IPS-NIHi11 (cell line): Measurements from ENCODE around the gene FAIM2.
A peak's percentile ranks its signal among the peaks of the same experiment; 100 is the strongest.

Experiments
- DNase-seq: peaks from one replicate; pipeline ENCODE4 v3.0.0; 2012; ENCODE audit warnings: mixed read lengths, low spot score

The FAIM2 gene

DNA sequence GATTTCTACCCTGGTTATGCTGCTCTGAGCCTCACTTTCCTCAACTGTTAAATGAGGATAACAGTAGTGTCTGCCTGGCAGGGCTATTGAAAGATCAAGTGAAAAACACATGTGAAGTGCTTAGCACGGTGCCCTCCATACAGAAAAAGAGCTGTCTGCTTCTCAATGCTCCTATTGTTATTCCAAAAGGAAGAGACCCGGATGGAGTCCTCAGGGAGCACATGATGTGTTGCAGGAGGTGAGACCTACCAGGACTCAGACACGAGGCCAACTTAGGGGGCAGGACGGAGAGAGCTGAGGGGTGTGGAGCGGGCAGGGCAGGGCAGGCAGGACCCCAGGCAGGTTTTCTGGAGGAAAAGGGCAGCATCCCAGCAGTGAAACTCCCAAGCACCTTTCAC lies 8.9 kb downstream of the FAIM2 start:
- DNase-seq = no peak

DNA sequence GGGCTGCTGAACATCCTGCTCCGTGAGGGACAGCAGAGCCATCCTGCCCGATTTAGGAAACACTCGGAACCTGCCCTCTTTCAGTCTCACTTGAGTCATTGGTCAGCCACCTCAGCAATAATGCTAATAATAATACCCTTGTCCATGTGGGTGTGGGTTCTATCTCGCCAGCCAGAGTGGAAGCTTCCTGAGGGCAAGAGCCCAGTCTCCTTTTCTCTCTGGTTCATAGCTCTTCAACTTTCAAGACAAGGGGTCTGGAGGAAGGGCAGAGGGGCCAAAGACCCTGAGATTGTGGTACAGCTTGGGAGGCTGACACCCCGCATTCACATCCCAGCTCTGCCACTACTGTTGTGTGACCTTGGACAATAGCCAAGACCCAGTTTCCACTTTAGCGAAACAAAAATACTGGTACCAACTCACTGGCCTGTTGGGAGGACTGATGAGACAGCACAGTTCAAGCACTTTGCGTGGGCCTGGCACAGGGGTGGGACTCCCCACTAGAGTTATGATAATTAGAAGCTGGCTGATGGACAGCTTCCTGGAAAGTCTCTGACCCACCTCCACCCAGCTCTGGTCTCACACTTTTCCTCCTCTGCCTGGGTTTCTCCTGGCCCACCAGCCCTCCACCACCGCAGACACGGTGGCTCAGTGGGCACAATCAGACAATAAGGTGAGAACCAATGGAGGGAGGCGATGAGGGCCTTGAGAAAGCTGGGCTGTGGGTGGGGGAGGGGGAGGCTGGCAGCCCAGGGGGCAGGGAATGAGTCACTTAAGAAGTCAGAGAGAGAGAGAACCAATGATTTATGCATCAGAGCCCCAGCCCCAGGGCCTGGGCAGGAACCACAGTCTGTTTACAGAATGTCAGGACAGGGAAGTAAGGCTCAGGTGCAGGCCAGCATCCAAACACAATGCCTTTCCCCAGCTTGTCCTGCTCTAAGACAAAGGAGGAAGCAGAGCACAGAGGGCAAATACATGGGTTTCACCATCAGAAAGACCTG lies 9.6 kb downstream of the FAIM2 start:
- DNase-seq = peak; percentile 54

GRCh38 chr12:49892732-49893317 lies 10.9 kb downstream of the FAIM2 start:
- DNase-seq = no peak

DNA sequence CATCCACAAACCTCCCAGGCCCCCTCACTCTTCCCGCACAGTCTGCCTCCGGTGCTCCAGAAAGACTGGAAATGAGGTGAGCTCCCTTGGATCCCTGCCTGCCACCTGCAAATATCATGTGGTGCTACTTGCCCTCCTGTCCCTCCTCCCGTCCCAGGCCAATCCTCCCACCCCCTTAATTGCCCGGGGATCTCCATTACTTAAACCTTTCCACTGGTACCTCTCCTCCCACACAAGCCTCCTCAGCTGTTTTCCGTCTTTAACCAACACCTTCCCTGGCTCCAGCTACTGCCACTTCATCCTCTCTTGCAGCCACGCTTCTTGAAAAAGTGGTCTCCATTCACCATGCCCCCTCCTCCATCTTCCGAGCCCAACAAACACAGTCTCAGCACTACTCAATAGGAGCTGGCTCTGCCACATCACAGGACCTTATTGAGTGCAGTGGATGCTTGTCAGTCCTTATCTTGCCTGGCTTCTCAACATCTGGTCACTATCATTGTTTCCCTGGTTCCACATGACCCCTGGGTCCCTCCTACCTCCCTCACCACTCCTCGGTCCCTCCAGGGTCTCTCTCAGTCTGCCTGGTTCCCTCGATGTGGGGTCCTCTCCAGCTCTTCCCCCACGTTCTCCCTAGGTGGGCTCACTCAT lies 11.5 kb downstream of the FAIM2 start:
- no peak for DNase-seq

GRCh38 chr12:49891476-49891875 lies 12.2 kb downstream of the FAIM2 start:
- no peak for DNase-seq

GRCh38 chr12:49891012-49891411 lies 12.7 kb downstream of the FAIM2 start:
- no peak for DNase-seq

- DNase-seq = no peak
Observed at GRCh38 chr12:49890096-49890461, 13.6 kb downstream of the FAIM2 start.

- no peak for DNase-seq
Observed at GRCh38 chr12:49889361-49890095, 14.2 kb downstream of the FAIM2 start.

DNA sequence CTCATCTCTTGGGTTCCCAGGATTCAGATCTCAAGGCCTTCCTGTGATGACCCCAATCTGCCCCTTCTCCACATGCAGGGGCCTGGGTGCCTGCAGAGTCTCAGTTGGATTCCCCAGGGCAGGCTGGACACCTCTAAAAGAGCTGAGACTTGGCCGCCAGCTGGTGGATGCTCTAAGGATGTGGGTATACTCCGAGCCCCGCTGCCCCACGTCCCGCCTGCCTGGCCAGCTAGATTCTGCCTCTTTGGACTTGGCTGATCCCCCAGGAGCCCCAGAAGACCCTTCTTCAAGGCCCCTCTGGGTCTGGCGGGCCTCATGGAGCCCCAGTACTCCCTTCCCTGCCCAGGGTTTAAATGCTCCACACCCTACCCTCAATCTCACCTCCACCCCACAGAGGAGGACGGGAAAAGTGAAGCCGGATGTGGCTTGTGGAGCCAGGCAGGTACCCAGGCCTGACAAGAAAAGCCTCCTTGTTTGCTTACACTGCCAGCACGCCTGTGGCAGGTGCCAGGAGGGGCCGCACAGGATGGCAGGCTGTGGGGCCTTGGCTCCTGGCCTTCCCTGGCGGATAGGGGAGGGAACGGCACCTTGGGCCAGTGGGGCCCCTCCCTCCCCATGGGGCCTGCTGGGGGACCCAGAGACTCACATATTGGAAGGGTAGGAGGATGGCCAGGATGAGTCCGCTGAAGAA lies 15.1 kb downstream of the FAIM2 start:
- no peak for DNase-seq

DNA sequence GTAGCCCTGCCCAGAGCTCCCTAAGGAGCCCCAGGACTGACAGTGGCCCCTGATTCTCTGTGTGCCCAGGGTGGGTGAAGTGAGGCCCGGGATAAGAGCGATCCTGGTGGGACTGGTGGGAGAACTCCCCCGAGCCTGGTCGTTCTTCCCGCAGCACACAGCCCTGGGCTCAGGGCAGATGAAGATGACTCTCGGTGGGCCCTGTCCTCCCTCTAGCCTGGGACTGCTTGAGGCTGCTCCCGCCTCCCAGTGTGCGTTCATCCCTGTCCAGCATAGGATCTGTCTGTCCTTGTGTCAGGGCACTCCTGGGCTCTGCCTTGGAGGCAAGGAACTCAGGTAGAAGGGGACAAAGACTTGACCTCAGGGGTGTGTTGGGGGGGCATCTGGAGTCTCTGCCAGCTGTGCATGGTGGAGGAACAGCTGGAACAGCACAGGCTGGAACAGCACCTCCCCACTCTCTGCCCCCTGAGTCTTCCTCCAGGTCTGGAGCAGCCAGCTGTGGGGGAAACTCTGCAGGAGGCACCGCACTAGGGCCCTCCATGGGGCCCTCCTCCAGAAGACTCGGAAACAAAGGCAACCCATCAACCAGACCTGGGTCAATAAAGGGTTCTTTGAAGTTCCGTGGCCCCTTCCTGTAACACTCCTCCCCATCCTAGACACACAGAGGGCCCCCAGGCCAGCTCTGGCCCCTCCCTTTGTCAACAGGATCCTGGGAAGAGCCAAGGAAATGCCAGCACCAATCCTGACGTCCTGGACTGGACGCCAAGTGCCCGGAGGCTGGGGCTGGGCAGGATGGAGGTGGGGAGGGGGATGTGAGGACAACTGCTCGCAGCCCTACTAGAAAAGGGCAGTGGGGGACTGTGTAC lies 15.9 kb downstream of the FAIM2 start:
- no peak for DNase-seq

GRCh38 chr12:49887091-49887490 lies 16.6 kb downstream of the FAIM2 start:
- no peak for DNase-seq

DNA sequence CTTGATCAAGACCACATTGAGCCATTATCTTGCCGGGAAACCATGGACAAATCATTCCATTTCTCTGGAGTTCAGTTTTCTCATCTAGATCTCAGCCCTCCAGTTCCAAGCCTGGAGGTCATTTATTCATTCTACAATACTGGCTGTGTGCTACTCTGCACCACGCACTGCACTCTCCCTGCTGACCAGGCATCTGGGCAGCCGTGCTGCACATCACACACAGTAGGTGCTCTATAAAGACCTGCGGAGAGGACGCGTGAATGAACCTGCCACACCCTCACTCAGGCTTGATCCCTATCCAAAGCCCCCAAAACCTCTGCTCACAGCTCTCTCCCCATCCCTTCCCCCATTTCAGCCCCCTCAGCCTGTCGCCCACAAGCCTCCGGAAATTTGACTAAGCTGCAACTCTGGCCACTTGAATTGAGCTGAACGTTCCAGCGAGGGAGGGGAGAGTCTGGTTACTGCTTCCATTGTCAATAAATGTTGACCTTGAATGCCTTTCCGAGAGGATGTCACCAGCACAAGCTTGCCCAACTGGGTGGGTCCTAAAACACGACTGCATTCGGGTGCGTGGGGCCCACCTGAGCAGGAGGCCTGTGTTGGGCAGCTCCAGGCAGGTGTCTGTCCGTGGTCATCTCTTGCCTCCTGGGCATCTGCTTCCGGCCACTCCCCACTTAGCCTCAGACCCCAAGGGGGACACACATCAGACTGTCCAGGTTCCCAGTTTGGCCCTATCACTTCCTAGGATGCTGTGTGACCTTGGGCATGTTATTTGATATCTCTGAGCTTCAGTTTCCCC lies 17.8 kb downstream of the FAIM2 start:
- no peak for DNase-seq

- peak; percentile 44 for DNase-seq
Observed at GRCh38 chr12:49885118-49885517, 18.6 kb downstream of the FAIM2 start.

DNA sequence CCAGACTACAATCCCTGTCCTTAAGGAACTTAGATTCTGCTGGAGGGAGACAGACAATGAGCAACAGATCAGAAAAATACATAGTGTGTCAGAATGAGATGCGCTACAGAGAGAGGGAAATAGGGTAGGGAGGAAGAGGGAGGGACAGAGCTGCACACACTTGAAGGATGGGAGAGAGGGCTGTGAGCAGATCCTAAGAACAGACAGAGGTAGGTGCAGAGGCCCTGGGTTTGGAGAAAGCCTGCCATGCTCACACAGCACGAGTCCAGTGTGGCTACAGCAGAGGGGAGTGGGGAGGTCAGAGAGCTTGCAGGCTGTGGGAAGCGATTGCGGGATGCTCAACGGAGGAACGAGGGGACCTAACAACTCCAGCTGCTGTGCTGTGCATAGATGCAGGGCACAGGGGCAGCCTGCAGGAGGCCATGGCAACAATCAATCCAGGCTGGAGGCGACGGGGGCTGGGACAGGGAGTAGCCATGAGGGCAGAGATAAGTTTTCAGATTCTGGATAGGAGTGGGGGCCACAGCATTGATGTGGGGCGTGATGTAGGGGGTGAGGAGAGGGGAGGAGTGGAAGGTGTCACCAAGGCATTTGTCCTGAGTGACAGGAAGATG lies 20.7 kb downstream of the FAIM2 start:
- DNase-seq = no peak

- DNase-seq = no peak
Observed at GRCh38 chr12:49882248-49882850, 21.4 kb downstream of the FAIM2 start.

- DNase-seq = no peak
Observed at GRCh38 chr12:49881415-49882247, 22.1 kb downstream of the FAIM2 start.

DNA sequence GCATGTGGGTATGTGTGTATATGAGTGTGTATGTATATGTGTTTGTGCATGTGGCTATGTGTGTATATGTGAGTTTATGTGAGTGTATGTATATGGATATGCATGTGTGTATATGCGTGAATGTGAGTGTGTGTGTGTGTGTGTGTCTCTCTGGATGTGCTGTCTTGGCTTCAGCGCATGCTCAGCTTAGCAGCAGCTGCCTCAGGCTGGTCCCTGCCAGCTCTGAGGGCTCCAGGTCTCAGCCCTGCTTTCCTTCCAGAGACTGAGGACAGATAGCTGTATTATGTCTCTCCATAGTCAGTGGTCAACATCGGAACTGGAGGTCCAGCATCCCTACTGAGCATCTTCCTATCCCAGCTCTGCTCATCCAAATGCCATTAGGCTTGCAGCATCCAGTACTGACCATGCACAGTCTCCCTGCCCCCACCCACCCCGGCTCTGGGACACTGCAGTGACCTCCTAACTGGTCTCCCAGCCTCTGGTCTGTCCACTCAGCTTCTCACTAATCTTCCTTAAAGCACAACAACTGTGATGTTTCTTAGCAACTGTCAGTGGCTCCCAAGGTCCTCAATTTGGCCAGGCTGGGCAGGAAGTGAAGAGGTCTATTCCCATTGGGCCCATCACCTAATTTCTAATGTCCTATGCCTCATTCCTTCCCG lies 22.8 kb downstream of the FAIM2 start:
- DNase-seq = no peak
